22Rv1 (cell line): Measurements from ENCODE around the gene GALNTL6.

Experiments
- CTCF ChIP-seq: fragments of 450-650 bp; IDR thresholded peaks from 2 replicates; pipeline ENCODE4 v1.5.1; 2017; ENCODE audit warnings: mild to moderate bottlenecking
- ZFX ChIP-seq: fragments of 450-650 bp; IDR thresholded peaks from 2 replicates; pipeline ENCODE4 v1.6.1; 2017; ENCODE audit warnings: antibody characterized with exemption, borderline replicate concordance

- TF ChIP-seq CTCF, result no peak
- TF ChIP-seq ZFX, result no peak
Observed at GRCh38 chr4:171774642-171775190, 38.5 kb upstream of the GALNTL6 start.
